ENCODE data around the gene BNC2.

DNA sequence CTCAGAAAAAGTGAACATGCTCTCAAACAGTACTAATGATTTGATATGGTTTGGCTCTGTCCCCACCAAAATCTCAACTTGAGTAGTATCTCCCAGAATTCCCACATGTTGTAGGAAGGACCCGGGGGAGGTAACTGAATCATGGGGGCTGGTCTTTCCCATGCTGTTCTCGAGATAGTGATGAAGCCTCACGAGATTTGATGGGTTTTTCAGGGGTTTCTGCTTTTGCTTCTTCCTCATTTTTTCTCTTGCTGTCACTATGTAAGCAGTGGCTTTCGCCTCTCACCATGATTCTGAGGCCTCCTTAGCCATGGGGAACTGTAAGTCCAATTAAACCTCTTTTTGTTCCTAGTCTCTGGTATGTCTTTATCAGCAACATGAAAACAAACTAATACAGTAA, 401.3 kb downstream of the BNC2 start:
- TF ChIP-seq EZH2 (IDR thresholded peaks at IDR 0.05): no peak
- TF ChIP-seq POLR2AphosphoS5 (IDR thresholded peaks at IDR 0.05; ENCODE audit: borderline replicate concordance, low read depth, low read length): no peak
- no peak for TF ChIP-seq FOXP2 (optimal IDR thresholded peaks at IDR 0.05; ENCODE audit: control extremely low read depth, extremely low read length, insufficient read depth)
